Measurements from ENCODE around the gene RAB9A. TPM values are rescaled to one million over a fixed set of nuclear protein-coding genes. Genes with fewer than 3 reads are reported as not detected.
A peak's percentile ranks its signal among the peaks of the same experiment; 100 is the strongest.
"Not testable (repeated sequence)": the region's sequence is repeated elsewhere in the genome, so short reads cannot be mapped to it uniquely, and the experiment has no call there.

RAB9A gene, protein sequence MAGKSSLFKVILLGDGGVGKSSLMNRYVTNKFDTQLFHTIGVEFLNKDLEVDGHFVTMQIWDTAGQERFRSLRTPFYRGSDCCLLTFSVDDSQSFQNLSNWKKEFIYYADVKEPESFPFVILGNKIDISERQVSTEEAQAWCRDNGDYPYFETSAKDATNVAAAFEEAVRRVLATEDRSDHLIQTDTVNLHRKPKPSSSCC
- total RNA-seq (ENCODE audit: insufficient read depth, low replicate concordance): 33.7 TPM

DNA sequence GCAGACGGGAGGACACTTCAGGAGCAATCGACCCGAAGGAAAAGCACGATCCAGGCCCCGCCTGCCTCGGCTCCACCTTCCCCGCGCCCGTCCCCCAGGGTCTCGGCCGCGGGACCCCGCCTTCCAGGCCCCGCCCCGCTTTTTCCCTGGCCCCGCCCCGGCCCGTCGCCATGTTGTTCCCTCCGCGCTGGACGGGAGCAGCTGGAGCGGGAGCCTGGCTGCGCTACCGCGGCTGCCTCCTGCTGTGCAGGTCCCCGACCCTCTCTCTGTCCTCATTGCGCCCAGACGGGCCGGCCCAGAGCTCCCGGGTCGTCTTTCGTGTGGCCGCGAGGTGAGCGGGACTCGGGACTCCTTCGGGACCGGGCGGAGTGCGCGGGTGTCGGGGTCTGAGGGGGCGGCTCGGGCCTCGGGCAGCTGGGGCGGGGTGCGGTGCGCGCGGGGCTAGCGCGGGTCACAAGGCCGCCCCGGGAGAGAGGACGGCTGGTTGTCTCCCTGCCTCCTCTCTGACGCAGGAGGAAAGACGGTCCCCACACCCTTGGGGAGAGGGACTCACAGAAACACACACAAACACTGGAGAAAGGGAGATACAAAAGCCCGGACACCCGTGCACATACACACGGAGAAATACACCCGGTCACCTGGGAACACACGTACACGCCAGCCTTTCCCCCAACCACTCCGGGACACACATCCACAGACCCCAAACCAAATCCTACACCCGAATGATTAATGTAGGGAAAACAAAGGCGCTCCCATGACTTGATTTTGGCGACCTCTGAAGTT is at the start of gene RAB9A:
RAB9A (plus strand) TSS at position 171 of the 783 bp plus-strand sequence. CDS start 19,619 bp downstream, outside the sequence.
- peak; percentile 79 for DNase-seq (ENCODE audit: low spot score)

DNA sequence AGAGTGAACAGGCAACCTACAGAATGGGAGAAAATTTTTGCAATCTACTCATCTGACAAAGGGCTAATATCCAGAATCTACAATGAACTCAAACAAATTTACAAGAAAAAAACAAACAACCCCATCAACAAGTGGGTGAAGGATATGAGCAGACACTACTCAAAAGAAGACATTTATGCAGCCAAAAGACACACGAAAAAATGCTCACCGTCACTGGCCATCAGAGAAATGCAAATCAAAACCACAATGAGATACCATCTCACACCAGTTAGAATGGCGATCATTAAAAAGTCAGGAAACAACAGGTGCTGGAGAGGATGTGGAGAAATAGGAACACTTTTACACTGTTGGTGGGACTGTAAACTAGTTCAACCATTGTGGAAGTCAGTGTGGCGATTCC is 47.2 kb upstream of the RAB9A start:
- DNase-seq (ENCODE audit: low spot score): not testable (repeated sequence)

DNA sequence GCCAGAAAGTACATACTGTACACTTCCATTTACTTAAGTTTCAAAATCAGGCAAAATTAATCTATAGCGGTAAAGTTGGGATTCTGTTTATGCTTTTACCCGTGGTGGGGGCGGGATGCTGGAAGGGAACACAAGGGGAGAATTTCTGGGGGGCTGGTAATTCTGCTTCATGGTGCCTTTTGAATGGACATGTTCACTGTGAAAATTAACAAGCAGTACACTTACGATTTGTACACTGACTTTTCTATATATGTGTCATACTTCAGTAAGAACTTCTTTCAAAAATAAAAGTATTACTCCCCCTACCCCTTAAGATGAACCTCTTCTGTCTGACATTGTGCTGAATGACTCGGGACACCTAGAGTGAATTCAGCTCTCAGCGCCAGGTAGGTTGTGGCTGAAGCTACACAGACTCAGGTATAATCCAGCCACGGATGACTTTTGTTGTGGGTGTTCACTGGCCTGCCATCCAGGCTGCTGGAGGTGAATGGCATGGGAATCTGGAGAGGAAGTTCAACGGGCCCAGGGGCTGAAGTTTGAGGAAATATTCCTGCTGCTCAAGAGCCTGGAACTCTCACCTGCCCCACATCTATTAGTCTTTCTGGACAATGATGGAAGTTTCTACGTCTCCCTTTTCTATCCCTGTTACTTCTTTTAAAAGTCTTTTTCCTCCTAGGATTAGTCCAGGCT is 43.3 kb upstream of the RAB9A start:
- DNase-seq (ENCODE audit: low spot score): no peak

DNA sequence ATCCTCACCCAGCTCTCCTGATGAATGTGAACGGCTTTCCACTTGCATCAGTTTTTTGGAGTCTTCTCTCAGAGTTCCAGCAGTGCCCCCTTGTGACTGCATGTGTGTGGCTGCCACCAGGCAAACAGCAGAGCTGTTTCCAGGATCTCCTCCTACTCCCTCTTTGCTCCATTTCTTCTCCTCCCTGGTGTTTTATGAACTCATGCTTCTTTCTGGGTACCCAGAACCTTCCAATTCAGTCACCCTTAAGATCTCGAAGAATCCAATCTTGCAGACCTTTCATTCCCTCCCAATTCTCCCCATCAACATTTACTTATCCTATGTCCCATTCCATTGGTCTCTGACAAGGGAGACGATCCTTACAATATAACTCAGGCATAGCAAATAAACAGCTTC is 42.8 kb upstream of the RAB9A start:
- DNase-seq (ENCODE audit: low spot score): peak; percentile 72

DNA sequence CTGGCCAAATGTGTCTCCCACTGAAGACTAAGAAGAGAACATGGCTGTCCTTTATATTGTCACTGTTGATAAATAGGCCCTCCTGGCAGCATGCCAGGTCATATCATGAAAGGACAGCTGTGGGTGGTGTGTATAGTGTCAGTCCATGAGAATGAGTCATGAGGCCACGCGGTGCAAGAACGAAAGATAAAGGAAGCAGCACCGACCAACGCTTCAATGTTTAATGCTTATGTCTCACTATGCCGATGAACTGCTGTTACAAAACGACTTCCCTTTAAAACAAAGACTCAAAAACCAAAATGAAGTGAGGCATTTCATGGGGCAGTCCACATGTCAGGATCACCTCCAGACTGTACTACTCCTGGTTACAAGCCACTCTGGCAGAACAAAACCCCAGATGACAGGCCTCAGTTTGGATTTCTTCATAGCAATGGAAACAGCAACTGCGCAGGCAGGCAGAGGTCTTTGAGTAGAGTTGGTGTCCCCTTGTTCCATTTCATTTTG is 41.2 kb upstream of the RAB9A start:
- peak; percentile 77 for DNase-seq (ENCODE audit: low spot score)

DNA sequence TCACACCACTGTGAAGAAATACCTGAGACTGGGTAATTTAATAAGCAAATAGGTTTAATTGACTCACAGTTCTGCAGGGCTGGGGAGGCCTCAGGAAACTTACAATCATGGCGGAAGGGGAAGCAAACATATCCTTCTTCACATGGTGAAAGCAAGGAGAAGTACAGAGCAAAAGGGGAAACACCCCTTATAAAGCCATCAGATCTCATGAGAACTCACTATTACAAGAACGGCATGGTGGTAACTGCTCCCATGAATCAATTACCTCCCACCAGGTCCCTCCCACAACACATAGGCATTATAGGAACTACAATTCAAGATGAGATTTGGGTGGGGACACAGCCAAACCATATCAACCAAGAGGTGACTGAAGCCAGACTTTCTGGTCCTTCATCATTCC is 40.6 kb upstream of the RAB9A start:
- DNase-seq (ENCODE audit: low spot score): not testable (repeated sequence)

DNA sequence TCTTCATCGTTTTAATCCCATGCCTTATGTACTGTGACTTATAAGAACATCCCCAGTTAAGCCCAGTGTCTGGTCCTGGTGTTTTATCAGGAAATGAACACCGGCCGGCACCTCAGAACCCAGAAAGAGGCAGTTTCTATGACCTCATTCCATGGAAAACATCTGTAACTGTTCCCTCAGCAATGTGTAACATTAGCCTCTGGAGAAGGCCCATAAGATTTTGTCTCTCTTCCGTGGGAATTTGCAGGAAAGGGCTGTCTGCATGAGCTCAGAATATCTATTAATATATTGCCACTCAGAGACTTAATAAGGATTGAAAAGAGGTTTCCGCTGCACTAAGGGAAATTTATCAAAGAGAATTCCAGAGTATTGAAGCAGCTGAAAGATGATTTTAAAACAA is 39.1 kb upstream of the RAB9A start:
- DNase-seq (ENCODE audit: low spot score): peak; percentile 86

DNA sequence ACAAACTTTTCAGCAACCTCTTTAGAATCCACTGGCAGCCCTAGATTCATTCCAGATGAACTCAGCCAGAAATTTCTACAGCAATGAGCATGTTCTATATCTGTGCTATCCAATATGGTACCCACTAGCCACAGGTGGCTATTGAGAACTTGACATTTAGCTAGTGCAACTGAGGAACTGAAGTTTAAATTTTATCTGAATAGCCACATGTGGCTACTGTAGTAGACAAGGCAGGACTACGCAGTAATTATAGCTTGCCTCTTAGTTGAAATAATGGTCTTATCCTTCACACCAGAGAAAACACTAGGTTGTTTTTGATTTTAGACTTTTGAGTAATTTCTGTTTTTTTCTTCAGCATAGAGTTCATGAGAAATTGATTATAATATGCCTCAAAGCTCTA is 38.6 kb upstream of the RAB9A start:
- no peak for DNase-seq (ENCODE audit: low spot score)

DNA sequence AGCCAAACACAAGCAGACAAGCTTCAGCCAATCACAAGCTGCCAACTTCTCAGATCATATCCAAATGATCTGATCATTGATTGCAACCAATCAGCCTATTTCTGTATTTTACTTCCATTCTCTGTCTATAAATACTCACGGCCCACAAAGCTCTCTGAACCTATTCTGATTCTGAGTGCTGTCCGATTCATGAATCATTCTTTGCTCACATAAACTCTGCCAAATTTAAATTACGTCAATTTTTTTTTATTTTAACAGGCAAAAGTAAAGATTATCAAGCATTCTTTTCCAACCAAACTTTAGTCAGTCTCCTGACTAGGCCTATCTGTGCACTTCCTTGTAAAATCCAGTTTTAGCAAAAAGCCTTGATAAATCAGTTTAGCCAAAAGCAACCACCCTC is 37.8 kb upstream of the RAB9A start:
- no peak for DNase-seq (ENCODE audit: low spot score)

DNA sequence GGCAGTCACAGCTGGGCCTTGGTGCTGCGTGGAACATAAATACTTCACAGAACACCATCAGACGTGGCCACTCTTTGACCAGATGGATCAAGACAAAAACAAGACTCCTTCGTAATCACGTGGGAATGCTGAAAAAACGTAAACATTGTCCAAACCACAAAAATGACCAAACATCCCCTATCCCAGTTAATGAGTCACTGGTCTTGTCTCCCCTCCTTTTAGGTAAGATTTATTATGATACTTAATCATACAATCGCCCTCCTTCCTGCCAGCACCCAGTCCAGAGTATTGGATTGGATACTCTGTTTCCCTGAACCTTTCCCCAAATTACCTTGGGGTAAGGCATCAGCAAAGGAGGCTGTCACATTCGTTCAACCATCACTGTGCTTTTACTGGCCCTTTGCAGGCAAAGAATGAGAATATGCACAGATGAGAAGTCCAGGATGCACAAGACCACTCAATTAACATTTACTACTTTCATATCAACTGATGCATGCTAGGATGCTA is 36.6 kb upstream of the RAB9A start:
- DNase-seq (ENCODE audit: low spot score): no peak

DNA sequence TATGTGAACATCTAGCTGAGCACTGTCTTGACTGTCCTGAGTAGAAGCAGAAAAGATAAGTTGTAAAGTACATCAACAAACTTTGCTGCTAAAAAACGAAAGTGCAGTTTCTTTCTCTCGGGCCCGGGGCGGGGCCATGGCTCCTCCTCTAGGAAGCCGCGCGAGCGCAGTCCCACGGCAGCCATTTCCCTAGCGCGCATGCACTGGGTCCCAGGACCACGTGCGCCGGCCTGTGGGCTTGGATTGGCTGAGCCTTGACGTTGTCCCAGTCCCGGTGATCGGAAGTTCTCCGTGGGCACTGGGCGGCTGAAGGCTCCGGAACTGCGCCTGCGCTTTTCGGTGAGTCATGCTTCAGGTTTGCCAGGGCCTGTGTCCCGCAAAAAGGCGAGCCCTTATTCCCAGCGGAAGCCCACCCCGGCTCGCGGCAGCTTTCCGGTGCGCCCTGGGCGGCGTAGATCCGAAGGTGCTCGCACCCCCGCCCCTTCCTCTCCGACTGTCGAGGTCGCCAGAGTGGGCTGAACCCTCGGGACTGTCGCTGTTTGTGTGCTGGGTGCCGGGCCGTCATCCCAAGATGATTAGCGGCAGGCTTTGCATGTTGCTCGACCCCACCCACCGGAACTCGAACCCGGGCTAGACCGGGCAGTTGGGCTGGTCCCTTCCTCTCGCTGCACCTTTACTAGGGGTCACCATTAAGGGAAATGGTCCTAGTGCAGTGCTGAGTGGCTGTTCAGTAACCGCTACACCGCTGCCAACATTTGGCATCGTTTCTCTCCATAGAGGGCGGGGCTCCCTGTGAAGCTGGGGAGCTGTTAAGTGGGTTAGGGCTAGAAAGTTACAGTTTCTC is 35.9 kb upstream of the RAB9A start, which contains the start of gene TCEANC:
TCEANC (plus strand) TSS at position 292 of the 844 bp plus-strand sequence. CDS start 9,368 bp downstream, outside the sequence.
- peak; percentile 97 for DNase-seq (ENCODE audit: low spot score)

DNA sequence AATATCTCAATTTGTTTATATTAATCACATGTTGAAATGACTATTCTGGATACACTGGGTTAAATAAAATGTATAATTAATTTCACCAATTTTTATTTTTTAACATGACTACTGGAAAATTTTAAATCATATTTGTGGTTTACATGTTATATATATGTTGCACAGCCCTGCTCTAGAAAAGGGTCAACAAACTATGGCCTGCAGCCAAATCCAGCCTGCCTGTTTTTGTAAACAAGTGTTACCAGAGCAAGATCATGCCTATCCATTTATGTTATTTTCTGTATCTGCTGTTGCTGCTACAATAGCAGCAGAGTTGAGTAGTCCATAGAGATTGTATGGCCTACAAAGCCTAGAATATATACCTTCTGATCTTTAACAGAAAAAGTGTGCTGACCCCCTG is 34.8 kb upstream of the RAB9A start:
- no peak for DNase-seq (ENCODE audit: low spot score)

DNA sequence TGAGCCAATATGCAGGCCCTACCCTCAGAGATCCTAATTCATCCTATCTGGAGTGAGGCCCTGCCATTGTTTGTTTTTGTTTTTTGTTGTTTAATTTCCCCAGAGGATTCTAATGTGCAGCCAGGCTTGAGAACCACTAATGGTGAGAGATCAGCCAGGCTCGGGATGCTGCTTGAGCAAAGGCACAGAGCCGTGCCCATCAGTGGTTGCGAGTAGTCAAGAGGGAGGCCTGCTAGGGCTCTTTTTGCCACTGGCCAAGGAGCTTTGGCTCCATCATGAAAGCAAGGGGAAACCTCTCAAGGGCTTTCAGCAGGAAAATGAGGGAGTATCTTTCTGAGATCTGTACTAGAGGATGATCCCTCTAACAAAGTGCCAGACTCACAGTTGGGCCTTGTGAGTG is 33.3 kb upstream of the RAB9A start:
- no peak for DNase-seq (ENCODE audit: low spot score)

DNA sequence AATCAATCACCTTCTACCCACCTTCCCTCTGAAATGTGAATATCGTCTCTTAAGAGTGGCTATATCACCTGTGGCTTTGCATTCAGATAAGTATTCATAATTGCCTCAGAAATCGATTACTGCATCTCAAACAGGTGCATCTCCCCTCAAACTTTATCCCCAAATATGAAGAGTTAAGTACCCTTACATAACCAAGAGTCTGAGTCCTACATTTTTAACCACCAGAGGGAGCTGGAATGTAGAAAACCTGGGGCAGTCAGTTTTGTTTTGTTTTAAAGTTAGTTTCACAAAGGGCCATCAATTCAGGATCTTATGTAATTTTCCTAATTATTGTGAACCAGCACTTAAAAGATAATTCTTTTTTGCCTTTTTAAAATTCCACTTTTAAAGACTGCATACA is 30.3 kb upstream of the RAB9A start:
- peak; percentile 62 for DNase-seq (ENCODE audit: low spot score)

DNA sequence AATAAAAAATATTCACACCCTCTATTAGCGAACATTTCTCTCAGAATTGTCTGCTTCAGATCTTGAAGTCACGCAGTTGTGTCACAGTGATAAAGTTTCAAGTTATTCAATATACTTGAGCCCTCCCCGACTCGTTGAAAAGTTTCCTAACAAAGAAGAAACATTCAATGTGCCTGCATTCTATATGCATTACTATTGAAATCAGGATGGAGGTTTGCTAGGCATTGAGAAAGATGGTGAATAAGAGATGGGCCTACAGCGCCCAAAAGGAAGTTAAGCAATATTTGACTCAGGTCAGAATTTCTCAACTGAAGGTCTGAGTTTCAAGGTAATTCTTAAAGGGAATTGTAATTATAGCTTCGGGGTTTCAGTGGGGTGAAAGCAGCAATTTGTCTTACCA is 29.9 kb upstream of the RAB9A start:
- no peak for DNase-seq (ENCODE audit: low spot score)

DNA sequence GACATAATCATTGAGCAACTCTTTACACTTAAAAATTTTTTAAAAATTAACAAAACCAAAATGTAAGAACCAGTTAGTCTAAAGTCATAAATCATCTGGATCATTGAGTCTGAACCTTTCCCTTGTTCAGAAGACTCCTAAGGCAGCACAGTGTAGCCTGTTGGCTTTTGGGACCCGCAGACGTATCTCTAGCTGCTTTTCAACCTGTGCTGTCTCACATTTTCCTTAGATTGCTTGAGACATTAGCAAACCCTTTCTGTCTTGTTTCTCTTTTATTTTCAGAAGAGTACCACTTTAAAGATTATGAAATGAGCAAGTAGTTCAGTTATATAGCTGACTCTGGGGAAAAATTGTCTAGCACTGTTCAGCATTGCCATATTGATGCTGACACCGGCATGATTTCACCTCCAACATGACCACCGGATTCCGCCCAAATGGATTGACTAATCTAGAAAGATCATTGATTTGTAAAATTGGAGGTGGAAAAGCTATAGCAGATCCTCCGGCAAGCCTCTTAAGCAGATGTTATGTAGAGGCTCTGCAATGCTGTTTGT is 27.1 kb upstream of the RAB9A start:
- DNase-seq (ENCODE audit: low spot score): peak; percentile 42

DNA sequence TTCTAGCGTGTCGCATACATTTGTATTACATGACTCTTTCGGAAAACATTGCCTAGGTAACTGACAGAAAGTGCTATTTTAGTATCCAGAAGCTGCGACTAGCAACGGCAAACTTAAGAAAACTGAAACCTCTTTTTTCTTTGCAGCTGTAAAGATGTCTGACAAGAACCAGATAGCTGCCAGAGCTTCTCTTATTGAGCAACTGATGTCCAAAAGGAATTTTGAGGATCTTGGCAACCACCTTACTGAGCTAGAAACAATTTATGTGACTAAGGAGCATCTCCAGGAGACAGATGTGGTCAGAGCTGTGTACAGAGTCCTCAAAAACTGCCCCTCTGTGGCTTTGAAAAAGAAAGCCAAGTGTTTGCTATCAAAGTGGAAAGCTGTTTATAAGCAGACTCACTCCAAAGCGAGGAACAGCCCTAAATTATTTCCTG is 26.6 kb upstream of the RAB9A start:
- DNase-seq (ENCODE audit: low spot score): peak; percentile 90

DNA sequence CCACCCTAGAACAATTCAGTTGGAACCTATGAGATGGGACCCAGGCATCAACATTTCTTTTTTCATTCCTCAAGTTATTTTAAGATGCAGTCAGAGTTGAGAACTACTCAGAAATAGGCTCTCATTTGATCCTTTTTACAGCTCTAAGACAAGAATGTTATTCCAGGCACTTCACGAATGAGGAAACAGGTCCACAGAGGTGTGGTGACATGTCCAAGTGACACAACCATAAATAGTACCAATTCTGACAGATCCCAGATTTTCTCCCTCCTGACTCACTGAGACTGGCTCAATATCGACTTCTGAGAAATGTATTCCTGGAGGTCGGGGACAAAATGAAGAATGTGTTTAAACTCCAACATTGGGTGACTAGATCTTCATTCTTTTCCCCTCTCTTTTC is 24.9 kb upstream of the RAB9A start:
- no peak for DNase-seq (ENCODE audit: low spot score)

DNA sequence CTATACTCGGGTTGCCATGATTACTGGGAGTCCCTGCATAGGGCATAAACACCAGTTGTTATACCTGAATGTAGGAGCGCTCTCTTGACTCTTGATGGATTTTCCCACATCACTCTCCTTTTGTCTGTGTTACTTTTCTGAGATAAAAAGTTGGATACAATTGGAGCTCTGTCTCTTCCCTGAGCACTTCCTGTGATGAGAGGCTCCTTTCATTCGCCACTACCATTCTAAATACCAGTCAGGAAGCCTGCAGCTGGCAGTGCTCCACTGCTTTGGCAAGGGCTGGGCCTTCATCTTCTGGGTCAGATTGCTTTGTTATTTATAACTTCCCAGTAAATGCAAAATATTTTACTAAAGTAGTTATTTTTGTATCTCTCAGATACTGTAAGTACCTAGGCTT is 22.1 kb upstream of the RAB9A start:
- DNase-seq (ENCODE audit: low spot score): no peak

DNA sequence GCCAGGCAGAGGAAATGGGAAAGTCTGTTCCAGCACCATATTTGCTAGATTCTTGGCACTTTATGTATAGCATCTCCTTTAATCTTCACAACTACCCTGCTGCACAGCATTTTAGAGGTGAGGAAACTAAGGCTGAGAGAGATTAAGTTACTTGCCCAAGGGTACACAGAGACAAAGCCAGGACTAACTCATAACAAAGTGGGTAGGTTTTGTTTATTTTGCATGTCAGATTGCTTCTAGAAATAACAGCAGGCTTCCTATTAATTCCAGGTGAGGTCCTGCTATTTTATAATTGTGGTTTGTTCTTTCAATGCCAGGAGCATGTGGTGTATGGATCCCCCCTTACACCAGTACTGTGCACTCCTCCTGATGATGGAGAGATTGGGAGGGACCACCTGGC is 21.0 kb upstream of the RAB9A start:
- DNase-seq (ENCODE audit: low spot score): no peak

DNA sequence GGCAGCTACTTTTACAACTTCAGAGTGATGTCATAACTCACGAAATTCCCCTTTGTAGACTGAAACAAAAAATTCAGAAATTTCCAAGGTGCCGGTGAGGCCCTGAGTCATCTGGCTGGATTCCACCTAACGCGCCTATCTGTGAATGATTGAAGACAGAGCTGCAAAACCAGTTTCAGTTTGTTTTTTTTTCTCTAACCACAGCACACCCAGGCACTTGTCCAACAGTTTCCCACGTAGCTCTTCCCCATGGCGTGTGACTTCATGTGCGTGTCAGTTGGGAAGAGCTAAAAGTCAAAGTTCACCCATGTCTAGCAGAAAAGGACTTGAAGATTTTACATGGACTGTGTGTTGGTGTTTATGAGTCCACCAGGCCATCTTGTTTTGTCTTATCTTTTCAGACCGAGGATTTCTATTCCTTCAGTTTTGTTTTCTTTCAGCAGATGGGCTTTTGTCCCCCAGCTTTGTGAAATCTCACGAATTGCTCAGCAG is 19.6 kb upstream of the RAB9A start:
- peak; percentile 87 for DNase-seq (ENCODE audit: low spot score)
